HL-60/S4 (cell line): ENCODE results near the gene MED15.
"Not testable (repeated sequence)": the region's sequence is repeated elsewhere in the genome, so short reads cannot be mapped to it uniquely, and the experiment has no call there.

Experiments used
- in situ Hi-C: fragments of 300-500 bp; cut with MboI; formaldehyde crosslinking; loops from 2 replicates; pipeline ENCODE4 v1.14.3; 2022; ENCODE audit warnings: low sequenced_read_pairs

Gene MED15

GRCh38 chr22:20479612-20480196 lies 27.7 kb upstream of the MED15 start:
- in situ Hi-C loops = no loop called here

GRCh38 chr22:20483143-20483506 lies 24.3 kb upstream of the MED15 start:
- in situ Hi-C loops = not testable (repeated sequence)

- in situ Hi-C loops = no loop called here
These were observed 23.6 kb upstream of the MED15 start for GRCh38 chr22:20483771-20484170.

GRCh38 chr22:20484948-20485683 lies 22.3 kb upstream of the MED15 start:
- in situ Hi-C loops = no loop called here

- in situ Hi-C loops = no loop called here
These were observed 21.2 kb upstream of the MED15 start for GRCh38 chr22:20486229-20486628.

GRCh38 chr22:20487715-20488114 lies 19.7 kb upstream of the MED15 start:
- in situ Hi-C loops = no loop called here

GRCh38 chr22:20488946-20489345 lies 18.5 kb upstream of the MED15 start:
- in situ Hi-C loops = no loop called here

- in situ Hi-C loops = no loop called here
These were observed 17.0 kb upstream of the MED15 start for GRCh38 chr22:20490183-20490940.

GRCh38 chr22:20490941-20491307 lies 16.5 kb upstream of the MED15 start:
- in situ Hi-C loops = no loop called here

- in situ Hi-C loops = no loop called here
These were observed 16.1 kb upstream of the MED15 start for GRCh38 chr22:20491346-20491745.

GRCh38 chr22:20494978-20495860 lies 12.2 kb upstream of the MED15 start, which contains the start of gene KLHL22:
TSS of gene KLHL22 (minus strand) at chr22:20495795. CDS start at chr22:20489211, 6,584 bp downstream.
- in situ Hi-C loops = no loop called here

- in situ Hi-C loops = no loop called here
These were observed 11.3 kb upstream of the MED15 start for GRCh38 chr22:20495861-20496681.

- in situ Hi-C loops = no loop called here
These were observed 10.0 kb upstream of the MED15 start for GRCh38 chr22:20497426-20497825.

- in situ Hi-C loops = no loop called here
These were observed 8.5 kb upstream of the MED15 start for GRCh38 chr22:20498913-20499312.

GRCh38 chr22:20499769-20500168 lies 7.6 kb upstream of the MED15 start:
- in situ Hi-C loops = no loop called here

- in situ Hi-C loops = no loop called here
These were observed 3.6 kb upstream of the MED15 start for GRCh38 chr22:20503816-20504215.

- in situ Hi-C loops = not testable (repeated sequence)
These were observed 3.0 kb upstream of the MED15 start for GRCh38 chr22:20504293-20504922.

GRCh38 chr22:20506543-20507252 lies 712 bp upstream of the MED15 start:
- in situ Hi-C loops = no loop called here
